Measurements from ENCODE around the gene KRT36.

The KRT36 gene

GRCh38 chr17:41521574-41522261, 32.0 kb upstream of the KRT36 start:
- DNase-seq (ENCODE audit: low spot score), result no peak

DNA sequence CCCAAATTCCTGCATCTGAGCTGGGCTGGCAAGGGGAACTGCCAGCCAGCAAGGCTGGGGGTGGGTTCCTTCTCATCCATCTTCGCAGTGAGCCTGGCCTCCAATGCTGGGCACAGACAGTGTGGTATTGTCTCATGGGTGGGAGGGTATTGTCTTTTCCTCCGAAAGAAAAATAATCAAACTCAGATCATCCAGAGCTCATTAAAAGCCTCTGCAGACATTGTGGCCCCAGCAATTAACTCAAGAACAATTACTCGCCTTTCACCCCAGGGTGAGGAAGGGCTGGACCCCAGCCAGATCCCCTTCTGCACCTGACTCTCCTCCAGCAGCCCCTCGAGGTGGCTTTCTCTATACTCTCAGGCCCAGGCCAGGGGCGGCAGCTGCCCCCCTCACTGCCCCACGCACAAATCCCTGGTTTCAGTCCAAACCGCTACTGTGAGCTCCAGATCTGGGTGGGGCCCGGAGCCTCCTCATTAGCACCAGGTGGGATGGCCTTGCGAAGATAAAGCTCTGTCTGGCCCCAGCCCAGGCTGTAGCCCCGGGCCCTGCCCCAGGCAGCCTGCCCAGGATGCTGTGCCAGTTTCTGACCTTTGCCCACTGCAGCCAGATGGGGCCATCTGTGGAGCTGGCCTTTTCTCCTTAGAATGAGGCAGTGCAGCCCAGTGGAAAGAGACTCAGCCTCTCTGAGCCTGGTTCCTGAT, 31.3 kb upstream of the KRT36 start:
- DNase-seq (ENCODE audit: low spot score), result no peak

- no peak for DNase-seq (ENCODE audit: low spot score)
These were observed 30.0 kb upstream of the KRT36 start for GRCh38 chr17:41519501-41520224.

DNA sequence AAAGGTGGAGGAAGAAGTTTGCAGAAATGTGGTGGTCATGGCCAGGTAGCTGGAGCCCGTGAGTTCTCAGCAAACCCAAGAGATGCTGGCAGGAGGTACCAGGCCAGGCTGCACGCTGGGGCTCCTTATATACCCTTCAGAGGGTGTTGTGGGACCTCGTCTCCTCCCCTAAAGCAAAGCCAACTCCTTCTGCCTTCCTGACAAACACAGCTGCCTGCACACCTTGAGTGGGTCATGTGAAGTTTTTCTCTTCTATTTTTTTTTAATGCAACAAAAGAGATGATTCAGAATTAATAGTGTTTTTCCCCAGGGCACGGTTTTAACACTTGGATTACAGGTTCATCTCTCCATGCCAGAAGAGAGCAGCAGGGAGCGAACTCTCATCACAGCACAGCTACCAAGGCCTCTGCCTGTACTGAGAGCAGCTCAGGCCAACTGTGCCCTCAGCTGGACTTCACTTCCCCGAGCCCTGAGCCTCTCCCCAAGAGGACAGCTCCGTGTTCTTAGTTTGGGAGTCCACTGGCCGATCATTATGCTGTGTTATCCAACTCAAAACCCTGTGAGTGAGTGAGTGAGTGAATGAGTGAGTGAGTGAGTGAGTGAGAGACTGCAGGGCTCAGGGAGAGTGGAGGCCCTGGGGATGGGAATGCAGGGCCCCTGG, 29.2 kb upstream of the KRT36 start, which contains the start of gene KRT15:
KRT15 (minus strand) TSS at position 102 of the 661 bp plus-strand sequence; CDS start at position 39, 63 bp downstream.
- DNase-seq (ENCODE audit: low spot score), result no peak

DNA sequence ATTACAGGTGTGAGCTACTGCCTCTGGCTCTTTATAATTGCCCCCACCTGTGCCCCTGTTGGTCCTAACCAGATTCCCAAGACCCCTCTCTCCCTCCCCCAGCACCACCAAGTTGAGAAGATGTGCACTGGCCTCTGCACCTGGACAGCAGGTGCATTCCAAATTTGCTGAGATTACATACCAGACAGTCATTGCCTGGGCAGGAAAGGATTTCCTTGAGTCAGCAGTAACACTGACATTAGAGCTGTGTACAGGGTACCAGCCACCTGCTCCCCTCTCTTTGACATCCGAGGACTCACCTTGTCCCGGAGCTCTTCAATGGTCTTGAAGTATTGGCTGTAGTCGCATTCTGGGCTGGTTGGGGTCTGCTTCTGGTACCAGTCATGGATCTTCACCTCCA, 28.3 kb upstream of the KRT36 start:
- no peak for DNase-seq (ENCODE audit: low spot score)

DNA sequence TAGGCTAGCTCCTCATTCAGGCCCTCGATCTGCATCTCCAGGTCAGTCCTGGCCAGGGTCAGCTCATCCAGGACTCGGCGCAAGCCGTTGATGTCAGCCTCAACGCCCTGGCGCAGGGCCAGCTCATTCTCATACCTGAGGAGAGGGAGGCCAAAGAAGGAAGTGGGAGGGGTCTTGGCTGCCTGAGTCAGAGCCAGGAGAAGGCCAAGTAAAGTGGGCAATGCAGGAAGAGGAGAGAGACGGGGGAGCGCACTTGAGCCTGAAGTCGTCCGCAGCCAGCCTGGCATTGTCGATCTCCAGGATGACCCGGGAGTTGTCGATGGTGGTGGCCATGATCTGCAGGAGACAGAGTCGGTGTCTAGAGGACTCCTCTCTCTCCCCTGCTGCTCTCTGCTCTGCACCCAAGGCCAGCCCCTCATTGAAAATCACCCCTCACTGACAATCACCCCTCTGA, 27.1 kb upstream of the KRT36 start:
- no peak for DNase-seq (ENCODE audit: low spot score)

DNA sequence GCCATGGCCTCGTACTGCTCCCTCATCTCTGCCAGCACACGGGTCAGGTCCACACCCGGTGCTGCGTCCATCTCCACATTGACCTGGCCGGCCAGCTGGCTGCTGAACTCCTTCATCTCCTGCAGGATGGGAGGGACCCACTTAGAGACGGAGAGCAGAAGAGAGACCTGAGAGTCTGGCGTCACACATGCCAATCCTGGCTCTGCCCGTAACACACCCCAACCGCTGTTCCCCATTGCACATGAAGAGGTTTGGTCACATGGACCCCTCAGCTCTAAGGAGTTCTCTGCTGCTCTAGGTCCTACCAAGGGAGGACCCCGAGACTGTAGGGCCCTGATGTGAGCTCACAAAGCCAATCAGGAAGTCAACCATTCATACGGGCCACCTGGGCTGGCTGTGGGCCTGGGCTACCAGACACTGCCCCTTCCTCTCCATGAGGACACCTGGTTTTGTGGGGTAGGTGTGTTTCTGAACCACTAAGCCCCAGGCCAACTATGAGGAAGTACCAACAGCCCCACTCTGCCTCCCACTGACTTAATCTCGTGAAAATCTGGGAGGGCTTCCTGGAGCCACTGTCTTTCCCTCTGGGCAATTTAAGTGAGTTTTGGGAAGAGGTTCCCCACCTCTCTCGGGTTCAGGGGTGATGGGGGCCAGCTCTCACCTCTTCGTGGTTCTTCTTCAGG, 26.6 kb upstream of the KRT36 start:
- no peak for DNase-seq (ENCODE audit: low spot score)

DNA sequence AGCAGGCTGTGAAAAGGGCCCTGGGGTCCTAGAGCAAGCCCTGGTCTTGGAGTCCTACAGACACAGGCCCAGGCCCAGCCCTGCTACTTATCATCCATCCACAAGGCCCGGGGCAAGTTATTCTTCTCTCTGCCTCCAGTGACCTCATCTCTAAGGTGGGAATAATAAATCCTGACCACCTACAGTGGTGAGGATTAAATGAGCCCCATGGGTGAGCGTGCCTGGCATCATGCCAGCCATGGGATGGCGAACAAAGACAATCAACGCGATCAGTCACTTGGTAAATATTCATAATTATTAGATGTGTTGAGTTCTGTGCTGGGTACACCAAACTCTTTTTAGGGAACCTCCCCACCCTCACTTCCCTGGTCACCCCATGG, 23.4 kb upstream of the KRT36 start:
- DNase-seq (ENCODE audit: low spot score), result no peak

DNA sequence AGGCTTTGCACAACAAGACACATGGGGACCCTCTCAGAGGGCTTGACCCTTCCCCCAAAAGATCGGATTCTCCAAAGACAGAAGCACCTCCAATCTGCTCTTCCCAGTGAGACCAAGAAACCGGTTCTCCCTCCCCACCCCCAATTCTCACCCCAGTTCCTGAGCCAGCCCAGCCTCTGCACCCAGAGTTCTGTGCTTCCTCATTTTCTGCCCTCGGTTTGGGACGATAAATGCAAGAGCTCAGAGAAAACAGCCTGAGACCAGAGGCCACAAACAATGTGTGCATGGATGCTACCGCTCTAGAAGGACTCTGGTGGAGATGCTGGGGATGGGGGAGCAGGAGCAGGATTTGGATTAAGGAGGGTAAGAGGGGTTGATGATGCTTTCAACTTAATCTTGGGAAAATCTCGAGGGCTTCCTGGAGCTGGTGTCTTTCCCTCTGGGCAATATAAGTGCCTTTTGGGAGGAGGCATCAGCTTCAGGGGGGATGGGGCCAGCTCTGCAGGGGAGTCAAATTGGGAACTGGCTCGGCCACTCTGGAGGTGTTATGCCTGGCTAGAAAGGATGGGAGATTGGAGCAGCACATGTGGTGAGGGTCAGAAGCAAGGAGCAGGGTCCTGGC, 22.9 kb upstream of the KRT36 start:
- no peak for DNase-seq (ENCODE audit: low spot score)

DNA sequence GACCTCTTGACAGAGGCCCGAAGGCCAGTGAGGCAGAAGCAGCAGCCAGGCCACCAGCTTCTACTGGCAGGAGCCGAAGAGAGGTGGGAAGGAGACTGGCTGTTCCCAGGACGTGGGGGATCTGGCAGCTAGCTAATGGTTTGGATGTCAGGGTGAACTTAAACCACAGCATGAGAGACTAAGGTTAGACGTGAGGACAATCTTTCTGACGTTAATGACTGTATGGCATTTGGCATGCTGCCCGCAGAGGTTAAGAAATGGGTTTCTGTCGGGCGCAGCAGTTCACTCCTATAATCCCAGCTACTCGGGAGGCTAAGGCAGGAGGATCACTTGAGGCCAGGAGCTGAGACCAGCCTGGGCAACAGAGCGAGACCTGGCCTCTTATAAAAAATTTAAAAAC, 22.0 kb upstream of the KRT36 start:
- DNase-seq (ENCODE audit: low spot score), result no peak

- DNase-seq (ENCODE audit: low spot score), result no peak
These were observed 21.4 kb upstream of the KRT36 start for GRCh38 chr17:41511116-41511515.

GRCh38 chr17:41510251-41511065, 20.7 kb upstream of the KRT36 start:
- DNase-seq (ENCODE audit: low spot score), result no peak

GRCh38 chr17:41507315-41507880, 17.7 kb upstream of the KRT36 start:
- DNase-seq (ENCODE audit: low spot score), result no peak

DNA sequence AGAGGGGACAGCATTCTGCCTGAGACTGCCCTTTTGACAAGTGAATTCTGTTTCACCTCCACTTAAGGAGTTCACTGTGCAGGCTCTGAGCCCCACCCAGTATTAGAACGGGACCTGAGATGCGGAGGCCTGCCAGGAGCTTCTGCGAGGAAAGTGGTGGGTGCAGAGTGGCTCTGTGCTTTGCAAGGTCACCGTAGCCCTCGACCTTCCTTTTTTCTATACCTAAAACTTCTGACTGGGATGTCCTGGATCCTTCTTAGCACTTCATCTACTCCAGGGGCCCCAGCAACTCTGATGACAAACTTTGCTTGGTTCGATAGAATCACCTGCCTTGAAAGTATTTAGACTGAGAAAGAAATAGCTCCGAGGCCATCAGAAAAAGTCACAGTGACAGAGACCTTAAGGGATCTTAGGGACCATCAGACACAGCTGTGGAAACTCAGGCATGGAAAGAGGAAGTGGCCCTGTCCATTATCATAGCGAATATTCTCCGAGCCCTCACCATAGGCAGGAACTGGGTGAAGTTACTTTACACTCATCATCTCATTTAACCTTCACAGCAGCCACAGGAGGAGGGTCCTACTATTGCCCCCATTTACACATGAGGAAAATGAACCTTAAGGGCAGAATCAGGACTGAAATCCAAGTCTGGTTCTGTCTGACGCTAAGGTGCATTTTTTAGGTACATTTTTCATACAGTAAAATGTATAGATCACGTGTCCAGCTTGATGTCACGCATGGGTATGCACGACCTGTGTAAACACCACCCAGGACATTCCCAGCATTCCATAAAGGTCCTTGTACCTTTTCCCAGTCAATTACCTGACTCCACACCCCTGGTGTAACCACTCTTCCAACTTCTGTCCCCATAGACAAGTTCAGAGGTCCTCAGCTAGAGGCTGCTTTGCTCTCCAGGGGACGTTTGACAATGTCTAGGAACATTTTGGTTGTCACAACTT, 16.4 kb upstream of the KRT36 start:
- DNase-seq (ENCODE audit: low spot score), result peak; percentile 29

DNA sequence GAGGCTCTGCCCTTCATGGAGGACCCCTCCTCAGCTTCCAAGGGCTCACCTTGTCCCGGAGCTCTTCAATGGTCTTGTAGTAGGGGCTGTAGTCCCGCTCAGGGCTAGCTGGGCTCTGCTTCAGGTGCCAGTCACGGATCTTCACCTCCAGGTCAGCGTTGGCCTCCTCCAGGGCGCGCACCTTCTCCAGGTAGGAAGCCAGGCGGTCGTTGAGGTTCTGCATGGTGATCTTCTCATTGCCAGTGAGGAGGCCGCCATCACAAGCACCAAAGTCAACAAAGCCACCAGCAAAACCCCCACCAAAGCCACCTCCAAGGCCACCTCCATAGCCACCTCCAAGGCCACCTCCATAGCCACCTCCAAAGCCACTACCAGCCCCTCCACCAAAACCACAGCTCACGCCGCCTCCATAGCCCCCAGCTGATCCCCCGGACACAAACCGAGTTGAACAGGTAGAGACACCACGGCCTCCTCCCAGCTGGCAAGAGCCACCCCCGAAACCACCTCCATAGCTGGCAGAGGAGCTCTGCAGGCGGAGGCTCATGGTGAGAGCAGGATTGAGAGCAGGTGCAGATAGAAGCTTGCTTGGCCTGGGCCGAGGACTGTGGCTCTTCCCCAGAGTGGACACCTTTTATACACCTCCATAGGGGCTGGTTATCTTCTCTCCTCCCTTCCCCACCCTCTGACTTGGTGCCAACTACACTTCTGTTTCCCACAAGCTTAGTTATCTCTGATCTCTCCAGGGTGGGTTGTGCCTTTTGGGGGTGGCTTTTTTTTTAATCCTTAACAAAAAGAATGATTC, 15.5 kb upstream of the KRT36 start, which contains the start of gene KRT13:
KRT13 (minus strand) TSS at position 606 of the 802 bp plus-strand sequence; CDS start at position 544, 62 bp downstream.
- no peak for DNase-seq (ENCODE audit: low spot score)

DNA sequence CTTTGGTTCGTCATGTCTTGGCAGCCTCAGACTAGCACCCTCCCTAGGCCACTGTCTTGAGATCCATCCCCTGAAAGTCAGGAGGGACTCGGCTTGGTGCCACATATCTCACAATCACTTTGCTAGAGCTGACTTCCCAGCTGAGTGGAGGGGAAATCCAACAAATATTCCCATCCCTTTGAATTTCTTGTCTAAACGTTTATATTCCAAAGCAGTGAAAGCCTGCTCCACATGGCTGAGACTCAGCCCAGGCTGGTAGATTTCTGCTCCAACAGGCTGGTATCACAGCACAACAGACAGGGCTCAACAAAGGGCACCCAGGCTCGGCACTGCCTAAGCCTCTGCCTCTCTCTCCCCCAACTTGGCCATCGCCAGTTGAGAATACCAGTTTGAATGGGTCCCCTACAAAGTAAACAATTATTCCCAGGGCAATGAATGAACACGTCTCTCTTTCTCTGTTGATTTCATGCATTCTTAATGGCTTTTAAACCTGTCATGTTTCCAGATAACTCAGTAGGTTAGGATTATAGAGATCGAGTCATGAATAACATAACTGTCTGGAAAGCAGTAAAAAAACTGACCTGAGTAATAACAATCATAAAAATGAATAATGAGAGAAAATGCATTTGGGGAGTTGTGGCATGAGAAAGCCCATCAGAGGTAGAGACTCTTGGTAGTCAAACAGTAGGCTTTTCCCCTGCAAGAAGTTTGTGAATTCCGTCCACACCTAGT, 14.7 kb upstream of the KRT36 start:
- DNase-seq (ENCODE audit: low spot score), result no peak

GRCh38 chr17:41503202-41503601, 13.5 kb upstream of the KRT36 start:
- DNase-seq (ENCODE audit: low spot score), result no peak

Data from NAMALWA (cell line).